Liver (tissue), 9 donors: ENCODE results near the gene FOXG1. TPM values are rescaled to one million over a fixed set of nuclear protein-coding genes. Genes with fewer than 3 reads are reported as not detected.

Experiments
- DNase-seq: peaks from one replicate; pipeline ENCODE4 v3.0.0-alpha.2; 2017; ENCODE audit warnings: low spot score
- H3K27ac ChIP-seq, 2 donors: one replicate each; pipeline ENCODE4 v1.7.0; 2013; ENCODE audit warnings: inconsistent platforms in 2 of 2, low read length in 2 of 2, control low read depth in 1 of 2, low read depth in 1 of 2, mild to moderate bottlenecking in 1 of 2
- H3K27me3 ChIP-seq, 4 donors: one replicate each; pipeline versions ENCODE4 v1.6.1 to v1.7.0; 2013; ENCODE audit warnings: low read length in 3 of 4, inconsistent platforms in 1 of 4, mild to moderate bottlenecking in 1 of 4, moderate library complexity in 1 of 4; ENCODE audit not compliant: control insufficient read depth in 4 of 4, insufficient read depth in 4 of 4
- H3K36me3 ChIP-seq, 4 donors: one replicate each; pipeline versions ENCODE4 v1.6.1 to v1.7.0; 2013; ENCODE audit warnings: low read length in 3 of 4, mild to moderate bottlenecking in 3 of 4, low read depth in 1 of 4, moderate library complexity in 1 of 4; ENCODE audit not compliant: control insufficient read depth in 4 of 4, insufficient read depth in 3 of 4
- H3K4me1 ChIP-seq, 4 donors: one replicate each; pipeline versions ENCODE4 v1.6.1 to v1.7.0; 2013; ENCODE audit warnings: low read length in 3 of 4, mild to moderate bottlenecking in 3 of 4, moderate library complexity in 1 of 4; ENCODE audit not compliant: control insufficient read depth in 4 of 4, insufficient read depth in 4 of 4
- H3K4me3 ChIP-seq, 3 donors: one replicate each; pipeline versions ENCODE4 v1.6.1 to v1.7.0; 2013; ENCODE audit warnings: low read length in 3 of 3, control low read depth in 1 of 3, low read depth in 1 of 3, mild to moderate bottlenecking in 1 of 3
- H3K9ac ChIP-seq, 2 donors: one replicate each; pipeline ENCODE4 v1.7.0; 2013; ENCODE audit warnings: low read length in 2 of 2, mild to moderate bottlenecking in 2 of 2, moderate library complexity in 2 of 2, control low read depth in 1 of 2, low read depth in 1 of 2
- H3K9me3 ChIP-seq, 4 donors: one replicate each; pipeline versions ENCODE4 v1.6.1 to v1.7.0; 2013; ENCODE audit warnings: low read length in 3 of 4; ENCODE audit not compliant: control insufficient read depth in 4 of 4
- EGR1 ChIP-seq, 2 donors: IDR thresholded peaks; 2 replicates each; pipeline ENCODE4 v1.6.1; 2016 to 2018; ENCODE audit warnings: antibody characterized with exemption in 2 of 2, low read depth in 2 of 2
- FOXA1 ChIP-seq: IDR thresholded peaks from 2 replicates; pipeline ENCODE4 v1.6.1; 2016; ENCODE audit warnings: antibody characterized with exemption
- FOXA2 ChIP-seq: IDR thresholded peaks from 2 replicates; pipeline ENCODE4 v1.6.1; 2016; ENCODE audit warnings: antibody characterized with exemption
- GABPA ChIP-seq, 2 donors: IDR thresholded peaks in 1 of 2; conservative IDR thresholded peaks in 1 of 2; 2 replicates each; pipeline ENCODE4 v1.6.1; 2016; ENCODE audit warnings: antibody characterized with exemption in 2 of 2, mild to moderate bottlenecking in 1 of 2, moderate library complexity in 1 of 2
- HNF4G ChIP-seq: IDR thresholded peaks from 2 replicates; pipeline ENCODE4 v1.6.1; 2016; ENCODE audit warnings: antibody characterized with exemption
- JUND ChIP-seq, 2 donors: IDR thresholded peaks; 2 replicates each; pipeline ENCODE4 v1.6.1; 2016; ENCODE audit warnings: antibody characterized with exemption in 2 of 2
- NR2F2 ChIP-seq: IDR thresholded peaks from 2 replicates; pipeline ENCODE4 v1.6.1; 2016; ENCODE audit warnings: antibody characterized with exemption
- RAD21 ChIP-seq, 2 donors: IDR thresholded peaks; 2 replicates each; pipeline ENCODE4 v1.6.1; 2016; ENCODE audit warnings: antibody characterized with exemption in 2 of 2, mild to moderate bottlenecking in 2 of 2
- SP1 ChIP-seq: IDR thresholded peaks from 2 replicates; pipeline ENCODE4 v1.6.1; 2018; ENCODE audit warnings: antibody characterized with exemption, mild to moderate bottlenecking
- TAF1 ChIP-seq: conservative IDR thresholded peaks from 2 replicates; pipeline ENCODE4 v1.6.1; 2016; ENCODE audit warnings: antibody characterized with exemption, mild to moderate bottlenecking
- WGBS: extraction: QIAGEN DNeasy Blood & Tissue Kit; methylation state at CpG from one replicate; pipeline ENCODE4 v1.1.7; 2013; 5-methylcytosine and 5-hydroxymethylcytosine counted together
- polyA plus RNA-seq, 2 donors: library from polyadenylated mRNA; stranded (reverse) in 1 of 2; unstranded in 1 of 2; fragments of 200-250 nt in 1 of 2; fragments of >200 nt in 1 of 2; fragmentation: Nextera tagmentation in 1 of 2; extraction: Ambion mirVana in 1 of 2; gene quantifications; one replicate each; pipeline versions ENCODE4 v1.2.1 to v1.2.3, GENCODE V29; 2013 to 2015
- total RNA-seq, 2 donors: library from RNA; depleted of rRNA; stranded (reverse); fragments of >200 nt; gene quantifications; one replicate each; pipeline ENCODE4 v1.2.3, GENCODE V29; 2014
- TF ChIP-seq, protein P1 (sequence below): IDR thresholded peaks from 2 replicates; pipeline ENCODE4 v1.6.1; 2016; ENCODE audit warnings: antibody characterized with exemption
- TF ChIP-seq, protein P2 (sequence below): IDR thresholded peaks from 2 replicates; pipeline ENCODE4 v1.6.1; 2016; ENCODE audit warnings: antibody characterized with exemption
- TF ChIP-seq, protein P3 (sequence below): IDR thresholded peaks from 2 replicates; pipeline ENCODE4 v1.6.1; 2016; ENCODE audit warnings: antibody characterized with exemption
- TF ChIP-seq, protein P4 (sequence below): fragments of 150-350 bp; IDR thresholded peaks from 2 replicates; pipeline ENCODE4 v1.5.1; 2017; ENCODE audit warnings: improper control_type of control experiment, low read depth, low read length; ENCODE audit not compliant: missing input control
- donor health status: healthy.
- donor health status: healthy.
- donor health status: healthy.
- donor health status: healthy.
- donor health status: healthy.

Gene FOXG1
- total and polyA plus RNA-seq, 4 donors = not detected

DNA sequence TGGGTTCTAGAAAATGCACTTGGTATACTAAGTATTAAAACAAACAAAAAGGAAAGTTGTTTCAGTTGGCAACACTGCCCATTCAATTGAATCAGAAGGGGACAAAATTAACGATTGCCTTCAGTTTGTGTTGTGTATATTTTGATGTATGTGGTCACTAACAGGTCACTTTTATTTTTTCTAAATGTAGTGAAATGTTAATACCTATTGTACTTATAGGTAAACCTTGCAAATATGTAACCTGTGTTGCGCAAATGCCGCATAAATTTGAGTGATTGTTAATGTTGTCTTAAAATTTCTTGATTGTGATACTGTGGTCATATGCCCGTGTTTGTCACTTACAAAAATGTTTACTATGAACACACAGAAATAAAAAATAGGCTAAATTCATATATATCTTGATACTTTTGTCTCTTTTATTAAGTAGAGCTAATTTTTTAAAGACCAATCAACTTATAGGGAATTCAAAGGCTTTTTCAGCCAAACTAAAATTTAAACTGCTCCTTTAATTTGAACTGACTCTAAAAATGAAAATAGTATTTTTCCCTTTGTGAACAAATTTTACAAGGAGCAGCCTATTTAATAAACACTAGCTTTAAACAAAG is 2.8 kb downstream of the FOXG1 start (continued):
- TF ChIP-seq, protein P1, sequence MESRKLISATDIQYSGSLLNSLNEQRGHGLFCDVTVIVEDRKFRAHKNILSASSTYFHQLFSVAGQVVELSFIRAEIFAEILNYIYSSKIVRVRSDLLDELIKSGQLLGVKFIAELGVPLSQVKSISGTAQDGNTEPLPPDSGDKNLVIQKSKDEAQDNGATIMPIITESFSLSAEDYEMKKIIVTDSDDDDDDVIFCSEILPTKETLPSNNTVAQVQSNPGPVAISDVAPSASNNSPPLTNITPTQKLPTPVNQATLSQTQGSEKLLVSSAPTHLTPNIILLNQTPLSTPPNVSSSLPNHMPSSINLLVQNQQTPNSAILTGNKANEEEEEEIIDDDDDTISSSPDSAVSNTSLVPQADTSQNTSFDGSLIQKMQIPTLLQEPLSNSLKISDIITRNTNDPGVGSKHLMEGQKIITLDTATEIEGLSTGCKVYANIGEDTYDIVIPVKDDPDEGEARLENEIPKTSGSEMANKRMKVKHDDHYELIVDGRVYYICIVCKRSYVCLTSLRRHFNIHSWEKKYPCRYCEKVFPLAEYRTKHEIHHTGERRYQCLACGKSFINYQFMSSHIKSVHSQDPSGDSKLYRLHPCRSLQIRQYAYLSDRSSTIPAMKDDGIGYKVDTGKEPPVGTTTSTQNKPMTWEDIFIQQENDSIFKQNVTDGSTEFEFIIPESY = no peak
- no peak for TF ChIP-seq HNF4G
- TF ChIP-seq GABPA (IDR thresholded peaks at IDR 0.05 in 1 of 2, conservative IDR thresholded peaks at IDR 0.05 in 1 of 2) = no peak
- no peak for TF ChIP-seq SP1
- TF ChIP-seq FOXA1 = no peak
- TF ChIP-seq FOXA2 = no peak
- TF ChIP-seq, protein P2, sequence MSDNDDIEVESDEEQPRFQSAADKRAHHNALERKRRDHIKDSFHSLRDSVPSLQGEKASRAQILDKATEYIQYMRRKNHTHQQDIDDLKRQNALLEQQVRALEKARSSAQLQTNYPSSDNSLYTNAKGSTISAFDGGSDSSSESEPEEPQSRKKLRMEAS = no peak
- no peak for TF ChIP-seq EGR1 (IDR thresholded peaks at IDR 0.05; ENCODE audit: low read depth in 2 of 2)
- TF ChIP-seq TAF1 = no peak

DNA sequence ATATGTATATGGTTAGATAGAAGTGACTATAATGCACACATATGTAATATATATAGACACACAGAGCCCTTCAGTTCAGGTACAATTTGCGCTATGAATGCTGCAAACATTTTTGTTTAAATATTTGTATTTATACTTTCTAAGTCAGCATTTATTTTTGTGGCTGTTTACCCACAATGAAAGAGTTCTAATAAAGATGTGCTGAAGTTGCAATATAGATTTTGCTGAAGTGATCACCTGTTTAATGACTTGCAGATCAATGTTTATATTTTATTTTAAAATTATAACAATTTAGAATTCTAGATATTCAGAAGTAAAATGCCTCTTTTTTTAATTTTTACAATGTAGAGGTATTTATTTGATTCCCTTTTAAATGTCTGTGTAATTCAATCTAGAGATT is 3.5 kb downstream of the FOXG1 start:
- Histone ChIP-seq H3K4me1 (peaks cover 7 to 16% (median 13%) of the 10 kb centered on the region in 4 donors), H3K9ac (no peak overlapping the region), H3K36me3 (no peaks in the 10 kb centered on the region), H3K4me3 (no peak overlapping the region), H3K27ac (no peak overlapping the region), H3K27me3 (peaks cover 9 to 32% (median 20%) of the 10 kb centered on the region in 4 donors), H3K9me3 (peaks cover 0 to 8% (median 0%) of the 10 kb centered on the region in 4 donors)
- WGBS = 26% methylated on average over 1 of the region's 1 CpG
- no peak for DNase-seq
- TF ChIP-seq FOXA2 = no peak
- TF ChIP-seq, protein P2 = no peak

DNA sequence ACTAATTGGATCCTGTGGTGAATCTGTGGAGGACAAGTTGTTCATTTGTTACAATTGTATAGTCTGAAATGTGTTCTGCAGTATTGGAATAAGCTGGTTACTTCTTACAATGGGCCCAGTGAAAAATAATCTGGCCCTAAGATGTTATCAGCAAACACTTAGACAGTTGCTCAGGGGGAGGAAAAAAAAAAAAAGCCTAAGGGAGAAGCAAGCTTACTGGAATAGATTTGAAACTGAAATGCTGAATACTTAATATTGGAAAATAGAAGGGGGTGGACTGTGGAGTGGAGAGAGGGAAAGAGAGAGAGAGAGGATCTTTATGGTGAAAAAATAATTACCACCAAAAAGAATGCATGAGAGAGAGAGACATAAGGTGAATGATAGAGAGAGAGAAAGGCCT is 4.0 kb downstream of the FOXG1 start:
- no peak overlapping the region for H3K9ac ChIP-seq
- H3K36me3 ChIP-seq = no peaks in the 10 kb centered on the region
- H3K9me3 ChIP-seq = peaks cover 0 to 8% (median 0%) of the 10 kb centered on the region in 4 donors
- DNase-seq = no peak
- TF ChIP-seq, protein P3, sequence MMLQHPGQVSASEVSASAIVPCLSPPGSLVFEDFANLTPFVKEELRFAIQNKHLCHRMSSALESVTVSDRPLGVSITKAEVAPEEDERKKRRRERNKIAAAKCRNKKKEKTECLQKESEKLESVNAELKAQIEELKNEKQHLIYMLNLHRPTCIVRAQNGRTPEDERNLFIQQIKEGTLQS = no peak
- TF ChIP-seq RAD21 (IDR thresholded peaks at IDR 0.05) (no peak), EGR1 (IDR thresholded peaks at IDR 0.05; ENCODE audit: low read depth in 2 of 2) (no peak), HNF4G (no peak), JUND (IDR thresholded peaks at IDR 0.05) (no peak), NR2F2 (no peak), FOXA1 (no peak)
- TF ChIP-seq, protein P4, sequence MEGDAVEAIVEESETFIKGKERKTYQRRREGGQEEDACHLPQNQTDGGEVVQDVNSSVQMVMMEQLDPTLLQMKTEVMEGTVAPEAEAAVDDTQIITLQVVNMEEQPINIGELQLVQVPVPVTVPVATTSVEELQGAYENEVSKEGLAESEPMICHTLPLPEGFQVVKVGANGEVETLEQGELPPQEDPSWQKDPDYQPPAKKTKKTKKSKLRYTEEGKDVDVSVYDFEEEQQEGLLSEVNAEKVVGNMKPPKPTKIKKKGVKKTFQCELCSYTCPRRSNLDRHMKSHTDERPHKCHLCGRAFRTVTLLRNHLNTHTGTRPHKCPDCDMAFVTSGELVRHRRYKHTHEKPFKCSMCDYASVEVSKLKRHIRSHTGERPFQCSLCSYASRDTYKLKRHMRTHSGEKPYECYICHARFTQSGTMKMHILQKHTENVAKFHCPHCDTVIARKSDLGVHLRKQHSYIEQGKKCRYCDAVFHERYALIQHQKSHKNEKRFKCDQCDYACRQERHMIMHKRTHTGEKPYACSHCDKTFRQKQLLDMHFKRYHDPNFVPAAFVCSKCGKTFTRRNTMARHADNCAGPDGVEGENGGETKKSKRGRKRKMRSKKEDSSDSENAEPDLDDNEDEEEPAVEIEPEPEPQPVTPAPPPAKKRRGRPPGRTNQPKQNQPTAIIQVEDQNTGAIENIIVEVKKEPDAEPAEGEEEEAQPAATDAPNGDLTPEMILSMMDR = no peak
- no peak overlapping the region for H3K4me3 ChIP-seq
- peaks cover 9 to 30% (median 22%) of the 10 kb centered on the region in 4 donors for H3K27me3 ChIP-seq
- peaks cover 5 to 16% (median 8%) of the 10 kb centered on the region in 4 donors for H3K4me1 ChIP-seq
- no peak overlapping the region for H3K27ac ChIP-seq
